GM18505 (cell line): ENCODE measurements around the gene NDOR1.

Source experiments
- ATAC-seq: cut with Tn5 transposase; IDR thresholded peaks from one replicate; pipeline ENCODE4 v1.9.1; 2021; ENCODE audit not compliant: unreplicated experiment
- POLR2A ChIP-seq: IDR thresholded peaks from 4 replicates; pipeline ENCODE4 v1.6.1; 2011; ENCODE audit warnings: borderline replicate concordance; ENCODE audit not compliant: insufficient read depth, insufficient read length; ENCODE audit errors: extremely low read depth

NDOR1 gene

GRCh38 chr9:137191691-137192447, 13.6 kb upstream of the NDOR1 start:
- no peak for ATAC-seq
- no peak for TF ChIP-seq POLR2A

- TF ChIP-seq POLR2A = no peak
- ATAC-seq = no peak
These were observed 13.1 kb upstream of the NDOR1 start for GRCh38 chr9:137192448-137192780.

GRCh38 chr9:137192859-137193258, 12.6 kb upstream of the NDOR1 start:
- no peak for TF ChIP-seq POLR2A
- ATAC-seq = no peak

GRCh38 chr9:137193771-137194170, 11.7 kb upstream of the NDOR1 start:
- no peak for TF ChIP-seq POLR2A
- no peak for ATAC-seq

- TF ChIP-seq POLR2A = no peak
- no peak for ATAC-seq
These were observed 11.1 kb upstream of the NDOR1 start for GRCh38 chr9:137194388-137194787.

GRCh38 chr9:137194909-137195308, 10.6 kb upstream of the NDOR1 start:
- ATAC-seq = no peak

GRCh38 chr9:137195525-137196220, 9.8 kb upstream of the NDOR1 start:
- TF ChIP-seq POLR2A = no peak
- ATAC-seq = no peak

More at GRCh38 chr9:137194909-137195308, 10.6 kb upstream of the NDOR1 start:
- no peak for TF ChIP-seq POLR2A

- ATAC-seq = no peak
- TF ChIP-seq POLR2A = no peak
These were observed 7.2 kb upstream of the NDOR1 start for GRCh38 chr9:137198051-137198901.

GRCh38 chr9:137198902-137199283, 6.6 kb upstream of the NDOR1 start:
- ATAC-seq = no peak
- TF ChIP-seq POLR2A = no peak

GRCh38 chr9:137199411-137200121, 5.9 kb upstream of the NDOR1 start:
- ATAC-seq = no peak
- no peak for TF ChIP-seq POLR2A

- peak; percentile 89 for TF ChIP-seq POLR2A
- peak; percentile 83 for ATAC-seq
These were observed 4.9 kb upstream of the NDOR1 start, which contains the start of gene TPRN for GRCh38 chr9:137200311-137201204. TPRN (minus strand) TSS chr9:137200741; CDS start chr9:137200711, 30 bp downstream.
